Naive thymus-derived CD4-positive, alpha-beta T cell (primary cell): Measurements from ENCODE around the gene ZNF185. TPM values are rescaled to one million over a fixed set of nuclear protein-coding genes. Genes with fewer than 3 reads are reported as not detected.

Source experiments
- ATAC-seq: fragments of 150-1000 bp; cut with Tn5 transposase; 2 replicates; pipeline ENCODE4 v1.10.0; 2021; ENCODE audit warnings: mild to moderate bottlenecking, moderate library complexity
- CTCF ChIA-PET: fragments of 350-600 bp; sonication (Branson Sonifier 250); formaldehyde crosslinking; loops from one replicate; lab custom pipeline; 2021; ENCODE audit warnings: antibody characterized with exemption; lab: Charles Lee
- POLR2A ChIA-PET: fragments of 350-600 bp; sonication (Branson Sonifier 250); formaldehyde crosslinking; loops from one replicate; lab custom pipeline; 2021; ENCODE audit warnings: antibody characterized with exemption, inconsistent platforms; lab: Charles Lee
- DNase-seq, 9 donors: peaks; one replicate each; pipeline versions ENCODE4 v3.0.0 to v3.0.0-alpha.2; 2020 to 2022; ENCODE audit warnings: mixed read lengths in 1 of 9
- H3K27ac ChIP-seq: one replicate; pipeline ENCODE4 v1.7.0; 2013; ENCODE audit warnings: mild to moderate bottlenecking, low read depth, low read length, moderate library complexity
- H3K27me3 ChIP-seq, 2 donors: one replicate each; pipeline ENCODE4 v1.7.0; 2013; ENCODE audit warnings: low read length in 2 of 2, mild to moderate bottlenecking in 2 of 2, moderate library complexity in 2 of 2; ENCODE audit not compliant: control insufficient read depth in 2 of 2, insufficient read depth in 2 of 2
- H3K36me3 ChIP-seq, 3 experiments: 1 replicate in 2 of 3; 2 replicates in 1 of 3; pipeline ENCODE4 v1.7.0; 2013; ENCODE audit warnings: low read length in 3 of 3, mild to moderate bottlenecking in 3 of 3, moderate library complexity in 1 of 3; ENCODE audit not compliant: insufficient read depth in 3 of 3, control insufficient read depth in 2 of 3
- H3K4me1 ChIP-seq, 2 donors: one replicate each; pipeline ENCODE4 v1.7.0; 2013; ENCODE audit warnings: low read length in 2 of 2, mild to moderate bottlenecking in 2 of 2, moderate library complexity in 1 of 2; ENCODE audit not compliant: control insufficient read depth in 2 of 2, insufficient read depth in 2 of 2
- H3K4me3 ChIP-seq: 2 replicates; pipeline ENCODE4 v1.7.0; 2013; ENCODE audit warnings: mild to moderate bottlenecking, low read length
- H3K9me3 ChIP-seq, 3 experiments: 1 replicate in 2 of 3; 2 replicates in 1 of 3; pipeline ENCODE4 v1.7.0; 2013; ENCODE audit warnings: low read length in 3 of 3; ENCODE audit not compliant: control insufficient read depth in 2 of 3
- H3K27ac Mint-ChIP-seq, 9 donors: one replicate each; pipeline ENCODE4 v1.8.0; 2020 to 2022; ENCODE audit warnings: mixed read lengths in 9 of 9, mild to moderate bottlenecking in 8 of 9, moderate library complexity in 5 of 9, inconsistent platforms in 2 of 9
- H3K27me3 Mint-ChIP-seq, 5 donors: one replicate each; pipeline ENCODE4 v1.8.0; 2021 to 2022; ENCODE audit warnings: mixed read lengths in 5 of 5, mild to moderate bottlenecking in 1 of 5
- H3K36me3 Mint-ChIP-seq, 5 donors: one replicate each; pipeline ENCODE4 v1.8.0; 2020 to 2022; ENCODE audit warnings: mixed read lengths in 5 of 5, mild to moderate bottlenecking in 3 of 5, inconsistent platforms in 1 of 5
- H3K4me1 Mint-ChIP-seq, 7 donors: one replicate each; pipeline ENCODE4 v1.8.0; 2020 to 2022; ENCODE audit warnings: mixed read lengths in 7 of 7, mild to moderate bottlenecking in 3 of 7, inconsistent platforms in 1 of 7
- H3K4me3 Mint-ChIP-seq, 10 donors: one replicate each; pipeline ENCODE4 v1.8.0; 2020 to 2022; ENCODE audit warnings: mild to moderate bottlenecking in 10 of 10, mixed read lengths in 10 of 10, moderate library complexity in 6 of 10, inconsistent platforms in 2 of 10
- H3K9me3 Mint-ChIP-seq, 11 donors: one replicate each; pipeline ENCODE4 v1.8.0; 2020 to 2022; ENCODE audit warnings: mixed read lengths in 11 of 11, mild to moderate bottlenecking in 4 of 11, inconsistent platforms in 1 of 11, moderate library complexity in 1 of 11
- intact Hi-C, 2 donors: fragments of 100-400 bp; cut with micrococcal nuclease; formaldehyde crosslinking; loops; one replicate each; pipeline ENCODE4 v1.15.1; 2023
- polyA plus RNA-seq, 2 donors: library from polyadenylated mRNA; unstranded; fragments of 300-500 nt; fragmentation: Illumina TruSeq; gene quantifications; one replicate each; pipeline ENCODE4 v1.2.3, GENCODE V29; 2021
- total RNA-seq, 6 experiments: library from RNA in 5 of 6; stranded (reverse) in 5 of 6; gene quantifications; 1 replicate in 5 of 6; 2 replicates in 1 of 6; pipeline ENCODE4 v1.2.3 and lab custom pipeline; 2021 to 2026

Gene ZNF185
- total and polyA plus RNA-seq, 7 experiments from 2014 or later = 0.58 to 16.0 (median 3.2) TPM

DNA sequence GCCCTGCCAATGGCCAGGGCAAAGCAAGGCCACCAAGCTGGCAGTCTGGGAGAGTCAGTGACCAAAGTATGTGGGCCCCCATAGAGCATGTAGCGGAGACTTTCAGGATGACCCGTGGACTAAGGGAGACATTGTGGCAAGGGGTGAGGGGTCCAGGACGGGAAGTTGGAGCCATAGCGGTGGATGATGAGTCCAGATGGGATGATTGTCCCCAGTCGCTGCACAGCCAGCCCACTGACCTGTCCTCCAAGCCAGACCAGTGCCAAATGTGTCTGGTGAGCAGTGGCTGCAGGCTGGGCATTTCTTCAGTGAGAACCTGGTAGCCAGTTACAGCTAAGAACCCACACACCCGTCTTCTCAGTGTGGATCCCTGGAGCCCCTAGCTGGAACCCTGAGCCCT, 34.3 kb downstream of the ZNF185 start:
- peaks cover 0 to 3% (median 0%) of the 10 kb centered on the region in 7 donors for H3K4me1 Mint-ChIP-seq
- ATAC-seq = no peak
- Histone ChIP-seq H3K4me1 (no peaks in the 10 kb centered on the region), H3K36me3 (no peaks in the 10 kb centered on the region), H3K27me3 (no peaks in the 10 kb centered on the region), H3K4me3 (no peak overlapping the region), H3K27ac (no peak overlapping the region), H3K9me3 (no peaks in the 10 kb centered on the region)
- H3K4me3 Mint-ChIP-seq = no peak overlapping the region
- H3K27me3 Mint-ChIP-seq = no peaks in the 10 kb centered on the region
- POLR2A ChIA-PET = no interaction called here
- H3K27ac Mint-ChIP-seq = no peak overlapping the region
- CTCF ChIA-PET = interaction anchor here (2.2 kb wide), 1 partner anchor 9 kb away, joined by 6 read pairs; no protein-coding TSS in a partner anchor
- no peaks in the 10 kb centered on the region for H3K36me3 Mint-ChIP-seq
- DNase-seq = no peak
- H3K9me3 Mint-ChIP-seq = peaks cover 0 to 2% (median 0%) of the 10 kb centered on the region in 11 donors
- intact Hi-C loops = no loop called here

- Mint-ChIP-seq H3K36me3 (no peaks in the 10 kb centered on the region), H3K4me3 (no peak overlapping the region), H3K27me3 (no peaks in the 10 kb centered on the region), H3K9me3 (peaks cover 0 to 2% (median 0%) of the 10 kb centered on the region in 11 donors), H3K27ac (no peak overlapping the region), H3K4me1 (peaks cover 0 to 3% (median 0%) of the 10 kb centered on the region in 7 donors)
- no peak overlapping the region for H3K27ac ChIP-seq
- POLR2A ChIA-PET = no interaction called here
- intact Hi-C loops = no loop called here
- ATAC-seq (no peak), DNase-seq (no peak)
- H3K4me3 ChIP-seq = no peak overlapping the region
- CTCF ChIA-PET = interaction anchor here (2.2 kb wide), 1 partner anchor 9 kb away, joined by 6 read pairs; no protein-coding TSS in a partner anchor
- no peaks in the 10 kb centered on the region for H3K27me3 ChIP-seq
- no peaks in the 10 kb centered on the region for H3K4me1 ChIP-seq
- no peaks in the 10 kb centered on the region for H3K9me3 ChIP-seq
- H3K36me3 ChIP-seq = no peaks in the 10 kb centered on the region
Observed at GRCh38 chrX:152932598-152933175, 34.8 kb downstream of the ZNF185 start.

- CTCF ChIA-PET = no interaction called here
- peaks cover 0 to 8% (median 2%) of the 10 kb centered on the region in 7 donors for H3K4me1 Mint-ChIP-seq
- no peak overlapping the region for H3K27ac Mint-ChIP-seq
- intact Hi-C loops = no loop called here
- Histone ChIP-seq H3K9me3 (no peaks in the 10 kb centered on the region), H3K4me1 (peaks cover 0 to 5% of the 10 kb centered on the region in 2 donors), H3K4me3 (no peak overlapping the region), H3K36me3 (no peaks in the 10 kb centered on the region), H3K27ac (no peak overlapping the region), H3K27me3 (no peaks in the 10 kb centered on the region)
- H3K36me3 Mint-ChIP-seq = no peaks in the 10 kb centered on the region
- no peaks in the 10 kb centered on the region for H3K27me3 Mint-ChIP-seq
- POLR2A ChIA-PET = no interaction called here
- no peak overlapping the region for H3K4me3 Mint-ChIP-seq
- no peaks in the 10 kb centered on the region for H3K9me3 Mint-ChIP-seq
- DNase-seq (no peak), ATAC-seq (no peak)
Observed at GRCh38 chrX:152936306-152936705, 38.4 kb downstream of the ZNF185 start.

DNA sequence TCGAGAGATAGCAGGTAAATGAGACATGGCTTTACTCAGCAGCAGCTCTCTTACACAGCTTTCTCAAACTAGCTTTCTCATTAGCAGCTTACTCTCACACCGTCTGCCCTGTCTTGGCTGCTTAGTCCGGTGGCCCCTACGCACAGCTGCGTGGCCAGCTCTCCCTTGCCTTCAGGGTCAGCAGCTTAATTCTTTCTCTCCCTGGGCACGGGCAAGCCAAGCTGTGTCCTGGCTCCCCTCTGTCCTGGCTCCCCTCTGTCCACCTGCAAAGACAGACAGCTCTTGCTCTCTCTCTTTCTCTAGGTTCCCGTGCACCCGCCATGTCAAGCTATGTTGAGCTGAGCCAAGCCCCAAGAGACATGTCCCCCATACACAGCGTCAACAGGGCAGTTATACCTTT, 39.4 kb downstream of the ZNF185 start:
- Mint-ChIP-seq H3K9me3 (no peaks in the 10 kb centered on the region), H3K36me3 (no peaks in the 10 kb centered on the region), H3K27me3 (no peaks in the 10 kb centered on the region), H3K27ac (no peak overlapping the region), H3K4me1 (peaks cover 0 to 12% (median 5%) of the 10 kb centered on the region in 7 donors), H3K4me3 (no peak overlapping the region)
- ChIA-PET POLR2A (no interaction called here), CTCF (no interaction called here)
- Histone ChIP-seq H3K4me1 (peaks cover 4 to 7% of the 10 kb centered on the region in 2 donors), H3K27ac (no peak overlapping the region), H3K27me3 (no peaks in the 10 kb centered on the region), H3K4me3 (no peak overlapping the region), H3K9me3 (no peaks in the 10 kb centered on the region), H3K36me3 (no peaks in the 10 kb centered on the region)
- intact Hi-C loops = no loop called here
- DNase-seq (no peak), ATAC-seq (no peak)

- Mint-ChIP-seq H3K4me1 (peaks cover 0 to 13% (median 5%) of the 10 kb centered on the region in 7 donors), H3K9me3 (no peaks in the 10 kb centered on the region), H3K36me3 (peaks cover 0 to 7% (median 0%) of the 10 kb centered on the region in 5 donors), H3K27me3 (no peaks in the 10 kb centered on the region), H3K4me3 (peak overlapping the region; percentile 75 to 89 (median 86)), H3K27ac (peak overlapping the region; percentile 84 to 93 (median 87))
- peak overlapping the region; percentile 77 for H3K27ac ChIP-seq
- ChIA-PET POLR2A (interaction anchor here (0.6 to 2.2 kb wide), 9 partner anchors 8 to 1549 kb away, joined by 3 to 12 read pairs (median 3); partner anchors contain the start of genes CCNQ, HAUS7 and SLC10A3), CTCF (interaction anchor here (0.6 to 2.8 kb wide), 14 partner anchors 9 to 1585 kb away, joined by 3 to 14 read pairs (median 3); no protein-coding TSS in a partner anchor)
- intact Hi-C loops = loop anchor here (1.0 to 5.0 kb wide), 10 partner anchors 17 to 1959 kb away; partner anchors contain the start of genes HAUS7 (in 2 of the 2), CCNQ (in 1 of the 2), CETN2 (in 1 of the 2) and HMGB3 (in 1 of the 2)
- ATAC-seq (peak; percentile 98), DNase-seq (peak; percentile 76 to 92 (median 88))
- peaks cover 0 to 5% (median 0%) of the 10 kb centered on the region in 3 experiments for H3K36me3 ChIP-seq
- no peaks in the 10 kb centered on the region for H3K27me3 ChIP-seq
- H3K4me1 ChIP-seq = peaks cover 8 to 11% of the 10 kb centered on the region in 2 donors
- peak overlapping the region; percentile 67 for H3K4me3 ChIP-seq
- no peaks in the 10 kb centered on the region for H3K9me3 ChIP-seq
Observed at GRCh38 chrX:152941328-152942076, 43.6 kb downstream of the ZNF185 start.

GRCh38 chrX:152942077-152942442, 44.2 kb downstream of the ZNF185 start:
- Mint-ChIP-seq H3K4me3 (peak overlapping the region in 9 of 10 donors; percentile 42 to 89 (median 75)), H3K4me1 (peaks cover 0 to 13% (median 5%) of the 10 kb centered on the region in 7 donors), H3K36me3 (peaks cover 0 to 8% (median 3%) of the 10 kb centered on the region in 5 donors), H3K27ac (peak overlapping the region in 7 of 9 donors; percentile 25 to 84 (median 59)), H3K9me3 (no peaks in the 10 kb centered on the region), H3K27me3 (no peaks in the 10 kb centered on the region)
- Histone ChIP-seq H3K4me1 (peaks cover 8 to 11% of the 10 kb centered on the region in 2 donors), H3K27ac (peak overlapping the region; percentile 77), H3K36me3 (peaks cover 0 to 5% (median 0%) of the 10 kb centered on the region in 3 experiments), H3K4me3 (peak overlapping the region; percentile 51), H3K9me3 (no peaks in the 10 kb centered on the region), H3K27me3 (no peaks in the 10 kb centered on the region)
- POLR2A ChIA-PET = interaction anchor here (0.6 to 2.2 kb wide), 8 partner anchors 8 to 660 kb away, joined by 3 to 12 read pairs (median 4); partner anchors contain the start of genes CCNQ and HAUS7
- intact Hi-C loops = loop anchor here (5.0 kb wide), 3 partner anchors 655 to 1960 kb away; partner anchors contain the start of genes CCNQ (in 1 of the 2) and HMGB3 (in 1 of the 2)
- no peak for ATAC-seq
- no peak for DNase-seq
- CTCF ChIA-PET = interaction anchor here (0.6 to 2.8 kb wide), 12 partner anchors 9 to 1072 kb away, joined by 3 to 14 read pairs (median 4); no protein-coding TSS in a partner anchor
